Astrocyte of the hippocampus (primary cell): ENCODE data around the gene CLCN7.

Source experiments
- DNase-seq: peaks from one replicate; pipeline ENCODE4 v3.0.0; 2011; ENCODE audit warnings: low read depth, low spot score

CLCN7 gene, protein sequence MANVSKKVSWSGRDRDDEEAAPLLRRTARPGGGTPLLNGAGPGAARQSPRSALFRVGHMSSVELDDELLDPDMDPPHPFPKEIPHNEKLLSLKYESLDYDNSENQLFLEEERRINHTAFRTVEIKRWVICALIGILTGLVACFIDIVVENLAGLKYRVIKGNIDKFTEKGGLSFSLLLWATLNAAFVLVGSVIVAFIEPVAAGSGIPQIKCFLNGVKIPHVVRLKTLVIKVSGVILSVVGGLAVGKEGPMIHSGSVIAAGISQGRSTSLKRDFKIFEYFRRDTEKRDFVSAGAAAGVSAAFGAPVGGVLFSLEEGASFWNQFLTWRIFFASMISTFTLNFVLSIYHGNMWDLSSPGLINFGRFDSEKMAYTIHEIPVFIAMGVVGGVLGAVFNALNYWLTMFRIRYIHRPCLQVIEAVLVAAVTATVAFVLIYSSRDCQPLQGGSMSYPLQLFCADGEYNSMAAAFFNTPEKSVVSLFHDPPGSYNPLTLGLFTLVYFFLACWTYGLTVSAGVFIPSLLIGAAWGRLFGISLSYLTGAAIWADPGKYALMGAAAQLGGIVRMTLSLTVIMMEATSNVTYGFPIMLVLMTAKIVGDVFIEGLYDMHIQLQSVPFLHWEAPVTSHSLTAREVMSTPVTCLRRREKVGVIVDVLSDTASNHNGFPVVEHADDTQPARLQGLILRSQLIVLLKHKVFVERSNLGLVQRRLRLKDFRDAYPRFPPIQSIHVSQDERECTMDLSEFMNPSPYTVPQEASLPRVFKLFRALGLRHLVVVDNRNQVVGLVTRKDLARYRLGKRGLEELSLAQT

DNA sequence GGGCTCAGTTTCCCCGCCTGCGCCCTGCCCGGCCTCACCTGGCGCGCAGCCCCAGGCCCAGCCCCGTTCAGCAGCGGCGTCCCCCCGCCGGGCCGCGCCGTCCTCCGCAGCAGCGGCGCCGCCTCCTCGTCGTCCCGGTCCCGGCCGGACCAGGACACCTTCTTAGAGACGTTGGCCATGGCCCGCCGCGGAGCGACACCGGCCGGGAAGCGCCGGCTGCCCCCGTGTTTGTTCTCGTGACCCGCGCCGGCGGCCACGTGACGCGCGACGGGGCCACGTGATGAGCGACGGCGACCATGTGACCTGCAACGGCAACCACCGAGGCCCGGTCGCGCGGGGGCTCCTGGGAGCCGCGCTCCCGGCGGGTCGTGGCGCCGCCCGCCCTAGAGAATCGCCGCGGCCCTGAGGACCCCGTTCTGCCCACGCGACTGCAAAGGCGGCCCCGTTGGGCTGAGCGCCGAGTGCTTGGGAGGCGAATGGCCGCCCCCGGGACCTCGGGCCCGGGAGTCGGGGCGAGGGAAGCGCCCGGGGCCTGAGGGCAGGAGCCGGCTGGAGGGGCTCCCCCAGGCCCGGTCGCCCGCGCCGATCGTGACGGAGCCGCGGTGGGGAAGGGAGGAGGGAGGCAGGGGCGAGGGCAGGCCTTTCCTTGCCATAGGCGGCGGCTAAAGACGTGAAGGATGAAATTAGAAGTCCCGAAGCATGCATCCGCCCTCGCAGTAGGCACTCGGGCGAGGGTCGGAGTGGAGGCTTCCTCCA, at the start of gene CLCN7:
CLCN7 (minus strand) TSS at position 233 of the 756 bp plus-strand sequence; CDS start at position 179, 54 bp downstream.
- peak; percentile 96 for DNase-seq

DNA sequence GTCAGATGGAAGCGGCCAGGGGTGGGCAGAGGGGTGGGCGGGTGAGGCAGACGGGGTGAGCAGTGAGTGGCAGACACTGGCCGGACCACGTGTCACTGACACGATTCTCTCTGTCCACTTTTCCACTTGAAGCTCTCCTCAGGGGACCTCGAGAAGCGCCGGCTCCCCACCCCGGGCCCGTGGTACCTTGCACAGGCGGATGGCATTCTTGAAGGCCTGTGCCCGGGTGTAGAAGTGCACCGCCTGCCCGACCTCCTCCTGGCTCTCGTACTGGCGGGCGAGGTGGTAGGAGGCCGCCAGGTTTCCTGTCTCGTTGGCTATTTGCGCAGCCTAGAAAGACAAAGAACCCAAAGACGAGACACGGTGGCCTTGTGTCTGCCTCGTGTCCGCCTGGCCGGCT, 49.5 kb upstream of the CLCN7 start:
- DNase-seq = no peak

DNA sequence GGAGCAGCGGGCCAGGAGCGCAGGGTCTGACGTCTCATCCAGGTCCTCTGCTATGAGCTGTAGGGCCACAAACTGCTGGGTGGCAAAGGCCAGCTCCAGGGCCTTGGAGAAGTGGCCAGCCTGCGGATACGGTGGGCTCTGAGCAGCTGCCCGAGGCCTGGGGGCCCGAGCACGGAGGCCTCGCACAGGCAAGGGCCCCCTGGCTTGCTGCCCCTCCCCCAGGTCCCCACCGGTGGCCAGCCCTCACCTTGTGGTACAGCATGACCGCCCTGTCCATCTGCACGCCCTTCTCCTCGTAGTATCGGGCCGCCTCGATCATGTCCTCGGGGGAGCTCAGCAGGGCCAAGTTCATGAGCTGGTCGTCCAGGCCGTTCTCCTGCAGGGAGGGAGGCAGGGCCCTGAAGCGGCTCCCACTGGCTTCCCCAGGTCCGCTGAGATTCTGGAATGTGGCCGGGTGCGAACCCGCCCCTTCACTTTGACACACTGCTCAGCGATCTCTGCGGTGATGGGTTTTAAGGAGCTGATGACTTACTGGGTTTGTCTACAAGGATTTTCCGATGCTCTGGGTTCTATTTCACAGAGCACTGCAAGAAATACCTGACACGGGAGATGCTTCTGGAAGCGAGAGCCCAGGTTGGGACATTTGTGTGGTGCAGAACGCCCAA, 48.9 kb upstream of the CLCN7 start:
- no peak for DNase-seq

DNA sequence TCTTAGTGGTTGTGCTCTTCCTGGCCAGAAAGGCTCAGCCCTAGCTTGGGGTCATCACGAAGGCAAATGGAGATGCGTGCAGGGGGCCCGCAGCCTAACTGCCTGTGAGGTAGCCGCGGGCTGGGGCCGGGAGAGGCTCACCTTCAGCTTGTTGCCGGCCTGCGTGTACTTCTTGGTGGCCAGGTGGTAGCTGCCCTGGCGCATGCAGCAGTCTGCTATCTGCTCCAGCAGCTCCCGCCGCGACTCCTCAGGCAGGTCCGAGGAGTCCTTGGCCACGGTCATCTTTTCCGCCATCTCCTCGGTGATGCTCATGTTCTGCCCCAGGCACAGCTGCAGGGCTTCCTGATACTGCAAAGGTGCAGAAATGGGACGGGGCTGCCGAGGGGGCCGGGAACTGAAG, 45.6 kb upstream of the CLCN7 start:
- no peak for DNase-seq

DNA sequence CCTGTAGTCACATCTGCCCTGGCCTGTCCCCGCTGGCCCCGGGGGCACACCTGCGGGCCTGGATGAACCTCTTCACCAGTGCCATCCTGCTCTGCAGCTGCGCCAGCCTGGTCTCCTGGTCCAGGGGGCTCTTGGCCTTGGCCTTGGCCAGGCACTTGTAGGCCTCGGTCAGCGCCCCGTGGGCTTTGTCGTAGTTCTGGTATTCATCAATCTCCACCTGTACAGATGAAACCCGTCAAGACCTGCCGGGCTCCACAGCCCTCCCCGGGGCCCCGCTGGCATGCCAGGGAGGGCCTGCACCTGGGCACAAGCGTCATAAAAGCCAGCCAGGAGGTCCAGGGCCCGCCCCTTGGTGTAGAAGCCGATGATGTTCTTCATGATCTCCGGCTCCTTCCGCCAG, 45.0 kb upstream of the CLCN7 start:
- DNase-seq = no peak

DNA sequence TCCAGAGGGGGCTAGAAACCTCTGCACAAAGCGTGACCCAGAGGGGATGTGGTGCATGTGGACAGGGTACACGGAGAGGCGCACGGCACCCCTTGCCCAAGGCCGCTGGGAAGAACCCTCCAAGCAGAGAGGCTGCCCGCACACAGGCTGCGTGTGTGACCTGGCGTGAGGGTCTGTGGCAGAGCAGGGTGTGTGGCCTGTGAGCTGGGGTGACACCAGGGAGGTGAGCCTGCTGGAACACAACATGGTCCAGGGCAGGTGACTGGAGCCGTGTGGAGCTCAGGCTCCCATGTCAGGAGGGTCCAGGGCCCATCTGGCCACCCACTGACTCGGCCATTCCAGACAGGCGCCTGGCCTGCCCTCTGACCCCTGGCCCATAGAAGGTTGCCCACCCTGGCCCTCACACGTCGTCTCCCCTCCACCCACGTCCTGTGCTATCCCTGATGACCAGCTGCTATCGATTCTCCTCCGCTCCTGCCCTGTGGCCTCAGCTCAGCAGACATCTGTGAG, 43.9 kb upstream of the CLCN7 start:
- no peak for DNase-seq

DNA sequence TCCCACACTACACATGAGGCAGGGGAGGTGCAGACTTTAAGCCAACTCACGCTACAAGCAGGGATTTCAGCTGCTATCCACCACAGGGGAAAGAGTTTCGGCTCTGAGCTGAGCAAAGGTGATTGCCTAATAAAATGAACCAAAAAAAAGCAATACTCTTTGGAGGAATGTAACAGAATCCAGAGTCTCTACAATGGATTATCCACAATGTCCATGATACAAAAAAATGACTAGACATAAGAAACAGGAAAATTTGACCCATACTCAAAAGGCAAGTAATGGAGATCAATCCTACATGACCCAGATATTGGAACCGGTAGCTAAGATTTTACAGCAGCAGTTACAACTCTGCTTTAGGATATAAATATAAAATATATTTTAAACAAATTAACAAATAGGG, 39.7 kb upstream of the CLCN7 start:
- no peak for DNase-seq

DNA sequence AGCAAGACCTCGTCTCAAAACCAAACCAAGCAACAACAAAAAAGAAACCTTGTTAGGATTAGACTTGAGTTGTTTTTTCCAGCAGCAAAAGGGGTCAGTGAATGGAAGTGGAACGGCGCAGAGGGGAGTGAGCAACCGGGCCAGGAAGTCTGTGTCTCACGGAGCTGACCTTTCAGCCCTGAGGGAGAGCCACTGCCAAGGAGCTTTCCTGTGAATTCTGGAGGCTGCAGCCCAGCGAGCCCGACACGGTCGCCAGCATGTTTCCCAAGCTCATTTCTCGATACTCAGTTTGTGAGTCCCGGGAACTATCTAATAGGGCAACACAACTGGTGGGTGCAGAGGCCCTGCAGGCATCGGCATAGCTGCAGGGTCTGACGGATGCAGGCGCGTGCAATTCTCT, 37.9 kb upstream of the CLCN7 start:
- no peak for DNase-seq

DNA sequence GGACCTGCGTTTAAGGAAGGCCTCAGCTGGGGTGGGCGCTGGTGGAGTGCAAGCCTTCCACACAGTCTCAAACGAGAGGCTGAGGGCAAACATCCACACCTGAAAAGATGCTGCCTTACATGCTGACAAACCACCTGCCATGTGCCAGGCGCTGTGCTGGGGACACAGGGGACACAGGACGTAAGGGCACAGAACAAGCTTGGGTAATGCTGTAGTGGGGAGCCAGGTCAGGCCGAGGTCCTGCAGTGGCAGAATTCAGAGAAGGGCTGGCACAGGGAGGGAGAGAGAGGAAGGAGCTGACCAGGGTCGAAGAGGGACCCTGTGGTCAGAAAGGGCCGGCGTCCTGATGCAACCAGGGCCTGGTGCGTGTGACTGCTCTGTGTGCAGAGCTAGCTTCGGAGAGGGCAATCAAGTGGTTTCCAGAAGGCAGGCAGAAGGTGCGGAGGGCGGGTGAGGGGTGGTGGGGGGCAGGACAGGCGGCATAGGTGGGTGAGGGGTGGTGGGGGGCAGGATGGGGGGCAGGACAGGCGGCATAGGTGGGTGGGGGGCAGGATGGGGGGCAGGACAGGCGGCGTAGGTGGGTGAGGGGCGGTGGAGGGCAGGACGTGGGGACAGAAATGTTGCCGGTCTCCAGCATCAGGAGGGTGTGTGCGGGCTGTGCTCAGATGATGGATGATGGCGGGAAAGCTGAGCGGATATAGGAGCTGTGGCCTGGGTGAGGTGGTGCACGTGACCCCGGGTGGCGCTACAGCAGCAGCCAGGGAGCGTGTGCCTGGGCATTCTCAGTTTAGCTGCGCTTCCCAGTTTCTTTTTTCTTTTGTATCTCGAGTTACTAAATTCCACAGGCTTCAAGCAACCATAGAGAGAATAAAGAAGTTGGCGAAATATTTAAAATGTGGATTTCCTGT, 37.1 kb upstream of the CLCN7 start:
- no peak for DNase-seq

DNA sequence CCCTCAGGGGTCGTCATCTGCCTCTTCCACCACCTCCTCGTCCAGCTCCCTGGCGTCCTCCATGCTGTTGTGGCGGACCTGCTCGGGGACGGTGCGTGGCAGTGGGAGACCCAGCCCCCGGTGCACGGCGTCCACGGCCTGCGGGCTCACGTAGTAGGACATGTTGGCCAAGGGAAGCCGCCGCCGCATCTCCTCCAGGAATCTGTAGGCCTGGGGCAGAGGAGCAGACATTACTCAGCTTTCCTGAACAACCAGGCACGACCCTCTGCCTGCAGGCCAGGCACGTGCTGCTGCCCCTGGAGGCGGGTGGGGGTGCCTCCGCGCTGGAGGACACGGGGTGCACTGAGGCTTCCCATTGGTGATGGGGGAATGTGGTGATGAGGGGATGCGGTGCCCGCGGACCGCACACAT, 36.1 kb upstream of the CLCN7 start:
- no peak for DNase-seq

DNA sequence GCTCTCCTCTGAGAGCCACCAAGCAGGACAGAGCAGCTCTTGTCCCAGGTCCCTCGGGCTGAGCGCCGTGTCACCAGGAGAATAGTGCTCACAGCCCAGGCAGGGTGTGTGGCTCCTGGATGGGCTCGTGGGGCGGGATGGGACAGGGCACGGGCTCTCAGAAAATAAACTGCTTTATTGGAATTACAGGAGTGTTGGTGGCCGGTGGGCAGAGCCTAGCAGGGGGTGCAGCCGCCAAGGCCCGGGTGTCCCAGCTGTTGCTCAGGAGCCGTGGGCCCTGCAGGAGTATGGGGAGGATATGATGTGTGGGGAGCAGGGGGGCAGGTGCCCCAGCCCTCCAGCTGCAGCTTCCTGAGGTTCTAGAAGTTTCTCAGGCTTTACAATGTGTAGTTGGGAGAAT, 35.4 kb upstream of the CLCN7 start:
- DNase-seq = no peak

DNA sequence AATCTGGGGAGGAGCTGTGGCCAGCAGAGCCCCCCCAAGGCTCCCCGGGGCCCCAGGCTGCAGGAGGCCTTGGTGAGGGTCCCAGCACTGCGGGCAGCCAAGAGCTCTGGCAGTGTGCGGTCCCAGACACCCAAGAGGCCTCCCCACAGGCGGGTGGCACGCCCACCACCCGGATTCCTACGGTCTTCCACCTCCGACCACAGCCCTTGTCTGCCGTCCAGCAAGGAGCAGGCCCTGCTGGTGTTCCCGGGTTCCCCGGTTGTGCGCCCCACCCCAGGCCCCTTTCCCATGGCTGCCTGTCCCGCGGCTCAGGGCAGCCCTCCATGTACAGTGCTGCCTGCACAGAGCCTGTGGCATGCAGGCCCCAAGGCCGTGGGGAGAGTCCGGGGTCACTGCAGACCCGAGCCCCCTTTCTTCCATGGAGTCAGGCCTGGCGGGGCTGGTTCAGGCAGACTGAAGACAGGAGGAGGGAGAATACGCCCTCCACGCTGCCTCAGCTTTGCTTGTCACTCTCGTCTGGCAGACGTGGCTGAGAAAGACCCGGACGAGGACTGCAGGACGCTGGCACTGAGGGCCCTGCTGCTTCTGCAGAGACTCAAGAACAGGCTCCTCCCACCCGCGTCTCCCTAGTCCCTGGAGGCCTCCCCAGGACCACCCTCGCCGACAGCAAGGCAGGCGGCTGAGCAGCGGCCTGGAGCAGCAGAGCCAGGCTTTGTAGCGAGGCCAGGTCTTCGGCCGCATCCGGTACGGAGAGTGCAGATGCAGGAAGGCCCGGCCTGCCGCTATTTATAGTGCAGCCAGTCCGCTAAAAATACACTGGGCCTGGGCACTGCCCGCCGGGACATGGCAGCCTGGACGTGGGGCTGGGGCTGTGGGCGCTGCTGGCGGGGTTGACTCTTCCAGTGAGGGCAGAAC, 34.7 kb upstream of the CLCN7 start:
- DNase-seq = no peak

DNA sequence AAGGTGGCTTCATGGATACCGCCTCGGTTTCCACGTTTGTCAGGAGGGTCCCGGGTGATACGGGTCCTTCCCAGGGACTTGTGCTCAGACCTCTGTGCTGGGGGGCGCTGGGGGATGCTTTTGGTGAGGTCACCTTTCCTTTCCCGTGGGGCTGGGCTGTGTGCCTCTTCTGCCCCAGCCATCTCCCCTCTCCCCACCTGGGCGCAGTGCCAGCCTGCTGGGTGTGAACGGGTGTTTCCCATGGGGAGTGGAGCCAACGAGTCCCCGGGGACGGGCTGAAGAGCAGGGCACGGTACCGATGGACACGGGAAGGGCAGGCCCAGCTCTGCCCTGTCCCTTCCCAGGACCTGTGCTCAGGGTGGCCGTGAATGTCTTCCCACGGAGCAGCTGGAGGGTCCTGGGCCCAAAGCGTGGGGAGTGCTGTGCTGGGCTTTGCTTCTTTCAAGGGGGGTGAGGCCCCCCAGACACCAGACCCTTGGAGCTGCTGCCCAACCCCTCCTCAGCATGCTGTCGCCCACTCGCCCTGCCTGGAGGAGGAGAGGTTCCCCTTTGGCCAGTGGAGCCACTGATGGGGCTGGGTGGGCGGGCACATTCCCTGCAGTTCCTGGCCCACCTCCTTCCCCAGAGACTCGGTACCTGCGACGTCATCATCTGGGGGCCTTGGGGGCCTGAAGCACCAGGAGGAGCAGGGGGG, 33.8 kb upstream of the CLCN7 start:
- no peak for DNase-seq

DNA sequence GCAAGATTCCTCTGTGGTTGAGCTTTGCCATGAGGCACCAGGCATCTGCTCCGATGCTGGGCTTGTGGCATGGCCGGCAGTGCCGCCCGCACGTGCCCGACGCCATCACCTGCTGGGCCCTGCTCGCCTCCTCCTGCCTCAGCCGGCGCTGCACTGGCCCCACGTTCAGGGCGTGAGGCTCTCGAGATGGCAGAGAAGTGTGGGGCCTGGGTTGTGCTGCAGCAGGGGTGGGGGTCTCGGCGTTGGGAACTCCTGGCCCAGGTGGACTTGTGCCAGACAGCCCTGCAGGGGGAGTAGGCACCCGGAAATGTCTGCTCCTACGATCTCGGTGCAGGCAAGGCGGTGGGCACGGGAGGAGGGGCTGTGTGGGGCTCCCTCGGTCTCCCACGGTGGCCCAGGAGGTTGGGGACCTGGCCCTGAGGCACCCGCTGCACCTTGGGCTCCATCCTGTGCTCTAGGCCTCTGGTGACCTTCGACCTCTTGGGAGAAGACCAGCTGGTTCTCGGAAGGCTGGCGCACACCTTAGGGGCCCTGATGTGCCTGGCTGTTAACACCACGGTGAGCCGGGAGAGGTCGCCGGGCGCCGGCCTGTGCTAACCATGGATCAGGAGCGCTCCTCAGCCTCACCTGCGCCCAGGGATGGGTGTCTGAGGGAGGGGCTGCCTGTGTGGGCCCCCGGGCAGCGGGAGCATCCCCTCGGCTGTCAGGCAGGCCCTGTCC, 31.8 kb upstream of the CLCN7 start:
- DNase-seq = no peak

DNA sequence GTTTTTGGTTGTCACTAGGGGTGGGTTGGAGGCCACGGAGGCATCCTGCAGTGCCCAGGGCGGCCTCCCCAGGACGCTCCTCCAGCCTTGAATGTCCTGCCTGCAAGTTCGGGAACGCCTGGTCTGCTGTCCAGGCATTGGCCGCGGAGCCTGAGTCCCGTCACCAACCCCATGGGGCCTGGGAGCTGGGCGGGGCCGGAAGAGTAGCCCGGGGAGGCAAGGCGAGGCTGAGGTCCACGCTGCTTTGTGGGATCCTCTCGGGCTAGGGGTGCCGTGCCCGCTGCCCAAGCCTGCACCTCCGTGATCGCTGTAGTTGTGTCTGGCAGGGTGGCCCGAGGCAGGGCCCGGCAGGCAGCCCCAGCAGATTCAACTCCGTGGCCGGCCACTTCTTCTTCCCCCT, 31.1 kb upstream of the CLCN7 start:
- DNase-seq = no peak

DNA sequence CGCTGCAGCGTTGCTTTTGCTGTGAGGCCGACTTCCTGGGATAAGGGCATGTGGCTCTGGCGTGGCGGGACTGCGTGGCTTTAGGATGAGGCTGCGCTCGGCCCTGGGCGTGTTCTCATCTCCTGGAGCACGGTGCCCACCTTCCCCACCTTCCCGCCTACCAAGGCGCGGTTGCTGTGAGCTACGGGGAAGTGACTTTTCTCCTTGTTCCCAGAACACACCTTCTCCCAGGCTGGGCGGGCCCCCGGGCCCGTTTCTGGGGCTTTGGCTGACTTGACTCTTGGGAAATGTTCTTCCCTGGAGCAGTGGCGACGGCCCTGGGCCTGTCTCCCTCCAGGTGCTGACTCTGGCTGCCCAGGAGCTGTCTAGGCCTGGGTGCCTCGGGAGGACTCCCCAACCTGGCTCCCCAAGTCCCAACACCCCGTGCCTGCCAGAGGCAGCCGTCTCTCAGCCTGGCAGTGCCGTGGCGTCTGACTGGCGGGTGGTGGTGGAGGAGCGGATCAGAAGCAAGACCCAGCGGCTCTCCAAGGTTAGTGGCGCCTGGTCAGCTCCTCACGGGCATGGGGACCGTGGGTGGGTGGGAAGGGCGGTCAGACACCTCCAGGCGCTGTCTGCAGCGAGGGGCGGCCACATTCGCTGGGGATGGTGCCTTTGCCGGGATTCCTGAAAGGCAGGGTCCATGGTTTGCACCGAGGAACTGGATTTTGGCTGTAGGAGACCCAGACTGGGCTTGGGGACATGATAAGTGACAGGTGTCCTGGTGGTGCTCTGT, 30.4 kb upstream of the CLCN7 start:
- no peak for DNase-seq
